HepG2 (cell line): ENCODE data around the gene TRIM25. TPM values are rescaled to one million over a fixed set of nuclear protein-coding genes. Genes with fewer than 3 reads are reported as not detected.

Source experiments
- ATAC-seq: fragments of 200-7000 bp; cut with Tn5 transposase; 3 replicates; pipeline ENCODE4 v1.9.1; 2020; ENCODE audit warnings: mild to moderate bottlenecking, moderate library complexity
- BruUV-seq: library from RNA; stranded (reverse); fragments of 400-500 nt; replicated peaks from 2 replicates; lab custom pipeline; 2021; lab: Mats Ljungman, UMichigan
- CTCF ChIA-PET: fragments of 300-600 bp; formaldehyde crosslinking; extraction: SDS; loops from one replicate; lab custom pipeline; 2021; ENCODE audit warnings: low total read pairs, inconsistent platforms, low intra/inter-chr PET ratio; lab: Yijun Ruan, JAX
- POLR2A ChIA-PET: fragments of 350-600 bp; sonication (Branson Sonifier 250); formaldehyde crosslinking; loops from one replicate; lab custom pipeline; 2020; ENCODE audit warnings: antibody characterized with exemption, inconsistent platforms; lab: Yijun Ruan, JAX
- DNase-seq: peaks from one replicate; pipeline ENCODE4 v3.0.0-alpha.2; 2015; ENCODE audit warnings: low spot score
- FAIRE-seq: peaks from 3 replicates; lab custom pipeline; 2011; peaks lifted over from hg19 to GRCh38; lab: Jason Lieb, UNC
- H2AFZ ChIP-seq: one replicate; pipeline ENCODE4 v1.6.1; 2011; ENCODE audit warnings: low read length, inconsistent platforms
- H3K27ac ChIP-seq: fragments of 300-600 bp; 3 replicates; pipeline ENCODE4 v1.8.0; 2011; ENCODE audit warnings: mixed run types, mild to moderate bottlenecking, mixed read lengths, low read length, inconsistent platforms; ENCODE audit not compliant: insufficient read depth; ENCODE audit errors: extremely low read length
- H3K27me3 ChIP-seq, 2 experiments: fragments of 200-600 bp in 1 of 2; 2 replicates in 1 of 2; 3 replicates in 1 of 2; pipeline versions ENCODE4 v1.6.0 to v1.8.0; 2011; ENCODE audit warnings: low read length in 2 of 2, mild to moderate bottlenecking in 2 of 2, moderate library complexity in 2 of 2, inconsistent platforms in 1 of 2; ENCODE audit not compliant: insufficient read depth in 2 of 2, control insufficient read depth in 1 of 2
- H3K36me3 ChIP-seq, 2 experiments: fragments of 200-600 bp in 1 of 2; replicated peaks in 1 of 2; 2 replicates in 1 of 2; 3 replicates in 1 of 2; pipeline versions ENCODE4 v1.5.1 to v1.8.0; 2011; ENCODE audit warnings: low read length in 2 of 2, inconsistent platforms in 1 of 2; ENCODE audit not compliant: insufficient read depth in 2 of 2, control insufficient read depth in 1 of 2
- H3K4me1 ChIP-seq: 2 replicates; pipeline ENCODE4 v1.5.1; 2012; ENCODE audit warnings: low read length, inconsistent platforms; ENCODE audit not compliant: insufficient read depth
- H3K4me2 ChIP-seq: 2 replicates; pipeline ENCODE4 v1.6.0; 2011; ENCODE audit warnings: low read depth, low read length, inconsistent platforms
- H3K4me3 ChIP-seq, 3 experiments: fragments of 200-600 bp in 1 of 3; sonication (generic), shearing (Covaris generic) in 1 of 3; replicated peaks in 1 of 3; 2 replicates each; pipeline ENCODE4 v1.5.1; 2011 to 2016; ENCODE audit warnings: low read length in 3 of 3, inconsistent platforms in 2 of 3, low read depth in 2 of 3, mild to moderate bottlenecking in 2 of 3, control low read depth in 1 of 3, mixed read lengths in 1 of 3; ENCODE audit not compliant: insufficient read depth in 1 of 3
- H3K79me2 ChIP-seq: one replicate; pipeline ENCODE4 v1.6.1; 2011; ENCODE audit warnings: low read length, inconsistent platforms; ENCODE audit not compliant: insufficient read depth
- H3K9ac ChIP-seq: 2 replicates; pipeline ENCODE4 v1.6.0; 2011; ENCODE audit warnings: mild to moderate bottlenecking, low read depth, low read length, inconsistent platforms; ENCODE audit not compliant: insufficient read depth
- H3K9me3 ChIP-seq: 2 replicates; pipeline ENCODE4 v1.5.1; 2012; ENCODE audit warnings: mild to moderate bottlenecking, low read length
- H4K20me1 ChIP-seq: 2 replicates; pipeline ENCODE4 v1.6.0; 2011; ENCODE audit warnings: inconsistent platforms, mild to moderate bottlenecking, low read length, moderate library complexity; ENCODE audit not compliant: insufficient read depth
- BCL6 ChIP-seq: IDR thresholded peaks from 2 replicates; pipeline ENCODE4 v1.6.1; 2016; ENCODE audit warnings: missing genetic modification reagents, missing compliant biosample characterization
- DRAP1 ChIP-seq: IDR thresholded peaks from 2 replicates; pipeline ENCODE4 v1.6.1; 2016; ENCODE audit warnings: missing genetic modification reagents, missing compliant biosample characterization
- HNF4G ChIP-seq, 2 experiments: sonication (generic) in 1 of 2; formaldehyde crosslinking in 1 of 2; IDR thresholded peaks; 2 replicates each; pipeline versions ENCODE4 v1.4.0 to v1.6.1; 2011 to 2020; ENCODE audit warnings: borderline replicate concordance in 2 of 2, low read depth in 2 of 2, mild to moderate bottlenecking in 2 of 2, low read length in 1 of 2, missing genetic modification reagents in 1 of 2, moderate library complexity in 1 of 2
- HNRNPK ChIP-seq: fragments of 200-400 bp; formaldehyde crosslinking; IDR thresholded peaks from 2 replicates; pipeline ENCODE4 v1.6.1; 2018; ENCODE audit warnings: low read length, low read depth, moderate library complexity, mild to moderate bottlenecking; ENCODE audit not compliant: poor library complexity, severe bottlenecking
- MAFF ChIP-seq: IDR thresholded peaks from 2 replicates; pipeline ENCODE4 v1.6.1; 2011; ENCODE audit warnings: low read depth, low read length, improper control_type of control experiment
- MAFK ChIP-seq, 2 experiments: IDR thresholded peaks in 1 of 2; conservative IDR thresholded peaks in 1 of 2; 2 replicates each; pipeline ENCODE4 v1.6.1; 2011; ENCODE audit warnings: improper control_type of control experiment in 2 of 2, low read length in 2 of 2
- TOE1 ChIP-seq: sonication (generic); formaldehyde crosslinking; IDR thresholded peaks from 2 replicates; pipeline ENCODE4 v1.4.0; 2020; ENCODE audit warnings: mild to moderate bottlenecking, missing genetic modification reagents
- WGBS: methylation state at CpG from one replicate; pipeline ENCODE4 v1.1.6; 2017; ENCODE audit warnings: low lambda C conversion rate; 5-methylcytosine and 5-hydroxymethylcytosine counted together
- in situ Hi-C: cut with HindIII; loops from 2 replicates; pipeline ENCODE4 v1.10.0; 2017; ENCODE audit warnings: low pct_unique_long_range_greater_than_20kb; ENCODE audit not compliant: extremely low pct_ligation_motif_present
- intact Hi-C: fragments of 100-400 bp; cut with micrococcal nuclease; formaldehyde crosslinking; loops from one replicate; pipeline ENCODE4 v1.10.0; 2022; ENCODE audit not compliant: unreplicated experiment
- polyA plus RNA-seq, 8 experiments: library from polyadenylated mRNA; depleted of rRNA in 3 of 8; stranded (reverse) in 7 of 8; unstranded in 1 of 8; fragments of >200 nt; fragmentation: Illumina TruSeq in 4 of 8; extraction: Trizol in 4 of 8; gene quantifications; 2 replicates each; pipeline versions ENCODE4 v1.2.1 to v1.2.3, GENCODE V29; 2011 to 2016; ENCODE audit warnings: low read depth in 4 of 8, missing spikeins in 1 of 8, mixed read lengths in 1 of 8; ENCODE audit not compliant: insufficient read depth in 1 of 8
- total RNA-seq, 5 experiments: library from RNA; depleted of rRNA; stranded (reverse); fragments of >200 nt; fragmentation: Illumina TruSeq; extraction: Trizol; gene quantifications; 2 replicates each; pipeline ENCODE4 v1.2.3, GENCODE V29; 2016; ENCODE audit warnings: low read depth in 1 of 5

Gene TRIM25
- total and polyA plus RNA-seq, 2 of the 13 experiments (the other 11 are each of a cell fraction or from before 2014, with no cell fraction given) = 30.8 to 42.2 TPM

- Histone ChIP-seq H3K27ac (no peak overlapping the region), H3K9me3 (no peaks in the 10 kb centered on the region), H3K79me2 (no peaks in the 10 kb centered on the region), H3K4me2 (no peak overlapping the region), H3K27me3 (no peaks in the 10 kb centered on the region), H3K36me3 (peaks cover 55 to 94% of the 10 kb centered on the region in 2 experiments), H4K20me1 (peaks cover 6% of the 10 kb centered on the region; the same call in 1 of the 2 replicates), H3K4me1 (peaks cover 13% of the 10 kb centered on the region), H3K9ac (no peak overlapping the region), H2AFZ (no peak overlapping the region), H3K4me3 (no peak overlapping the region)
- POLR2A ChIA-PET = interaction anchor here (1.0 kb wide), 1 partner anchor 16 kb away, joined by 5 read pairs; the partner anchor contains the start of gene TRIM25
- TF ChIP-seq DRAP1 (CRISPR knock-in tag) (no peak), MAFF (peak; percentile 91), MAFK (conservative IDR thresholded peaks at IDR 0.05 in 1 of 2, IDR thresholded peaks at IDR 0.05 in 1 of 2; ENCODE audit: low read length in 2 of 2) (peak; percentile 76 to 91)
- no peak for DNase-seq
- FAIRE-seq = no peak
- intact Hi-C loops = loop anchor here (10.0 kb wide), 1 partner anchor 47 kb away; no protein-coding TSS in a partner anchor
- ATAC-seq = no peak
- no TSS peak for BruUV-seq
- 98% methylated on average over 14 of the region's 14 CpGs for WGBS
- in situ Hi-C loops = no loop called here
- CTCF ChIA-PET = no interaction called here
Measured at GRCh38 chr17:56897646-56898424, 16.0 kb downstream of the TRIM25 start.

DNA sequence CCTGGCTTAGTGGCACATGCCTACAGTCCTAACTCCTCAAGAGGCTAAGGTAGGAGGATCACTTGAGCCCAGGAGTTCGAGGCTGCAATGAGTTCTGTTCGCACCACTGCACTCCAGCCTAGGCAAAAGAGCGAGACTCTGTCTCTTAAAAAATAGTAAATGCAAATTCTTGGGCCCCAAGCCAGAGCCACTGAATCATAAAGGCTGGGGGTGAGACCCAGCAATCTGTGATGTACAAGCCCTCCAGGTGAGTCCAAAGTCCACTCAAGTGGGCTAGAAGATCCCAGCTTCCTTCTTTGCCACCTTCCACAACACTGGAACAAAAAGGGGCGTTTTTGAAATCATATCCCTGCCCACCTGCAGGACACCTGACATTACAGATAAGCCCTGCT lies 16.9 kb downstream of the TRIM25 start:
- Histone ChIP-seq H3K9ac (no peak overlapping the region), H3K27ac (no peak overlapping the region), H3K27me3 (no peaks in the 10 kb centered on the region), H2AFZ (no peak overlapping the region), H3K4me3 (no peak overlapping the region), H3K9me3 (no peaks in the 10 kb centered on the region), H3K36me3 (peaks cover 52 to 94% of the 10 kb centered on the region in 2 experiments), H3K79me2 (no peaks in the 10 kb centered on the region), H3K4me2 (no peak overlapping the region), H4K20me1 (peaks cover 6% of the 10 kb centered on the region), H3K4me1 (peaks cover 6% of the 10 kb centered on the region)
- ATAC-seq (no peak), FAIRE-seq (no peak), DNase-seq (no peak)
- BruUV-seq = no TSS peak
- WGBS = 77% methylated on average over 4 of the region's 4 CpGs
- intact Hi-C loops = loop anchor here (10.0 kb wide), 1 partner anchor 48 kb away; no protein-coding TSS in a partner anchor
- in situ Hi-C loops = no loop called here
- ChIA-PET POLR2A (interaction anchor here (1.0 kb wide), 1 partner anchor 17 kb away, joined by 5 read pairs; the partner anchor contains the start of gene TRIM25), CTCF (no interaction called here)
- no peak for TF ChIP-seq BCL6 (CRISPR knock-in tag)
- TF ChIP-seq HNF4G (IDR thresholded peaks at IDR 0.05; ENCODE audit: borderline replicate concordance, low read depth, low read length) = 0 out of 2 replicates have a peak, but pooled peaks have one; percentile 8
- no peak for TF ChIP-seq HNF4G (CRISPR knock-in tag; IDR thresholded peaks at IDR 0.05; ENCODE audit: borderline replicate concordance, low read depth)
- peak; percentile 37 for TF ChIP-seq HNRNPK
- TF ChIP-seq TOE1 = no peak
